Measurements from ENCODE around the gene EVX1.

GRCh38 chr7:27295236-27295635, 52.6 kb downstream of the EVX1 start:
- no peak for TF ChIP-seq EZH2 (IDR thresholded peaks at IDR 0.05; ENCODE audit: low read length, unreplicated experiment)
- no peak for TF ChIP-seq CTCF (conservative IDR thresholded peaks at IDR 0.05; ENCODE audit: low read depth, low read length)
- TF ChIP-seq EZH2phosphoT487 (IDR thresholded peaks at IDR 0.05; ENCODE audit: borderline replicate concordance, low read length) = no peak

Measured in PC-3 (cell line).